ENCODE results near the gene FXR1. TPM values are rescaled to one million over a fixed set of nuclear protein-coding genes. Genes with fewer than 3 reads are reported as not detected.
"Not testable (repeated sequence)": the region's sequence is repeated elsewhere in the genome, so short reads cannot be mapped to it uniquely, and the experiment has no call there.

The FXR1 gene
- polyA plus RNA-seq (2011; rRNA removed) (163 and 205 TPM in 2 replicates), polyA minus RNA-seq (2011; rRNA and poly(A)+ RNA removed) (217 and 259 TPM in 2 replicates)

- H3K27me3 ChIP-seq (ENCODE audit: control insufficient read depth, insufficient read depth, low read length), result no peaks in the 10 kb centered on the region
- H3K27ac ChIP-seq (ENCODE audit: low read depth, low read length), result peak within 1 kb of the TSS; percentile 91
- CTCF ChIA-PET, result interaction anchor here (0.6 to 2.3 kb wide), 20 partner anchors 11 to 1773 kb away, joined by 3 to 18 read pairs (median 4); no protein-coding TSS in a partner anchor
- peak; percentile 74 for TF ChIP-seq CTCF (IDR thresholded peaks at IDR 0.05; ENCODE audit: low read depth, low read length)
- peaks cover 3% of the 10 kb centered on the region; the same call in 1 of the 2 replicates for H3K9me3 ChIP-seq (ENCODE audit: control insufficient read depth, insufficient read depth, low read length)
- POLR2A ChIA-PET, result interaction anchor here (1.1 kb wide), 1 partner anchor 22 kb away, joined by 4 read pairs; no protein-coding TSS in a partner anchor
- H3K4me3 ChIP-seq (ENCODE audit: low read depth, low read length), result peak within 1 kb of the TSS; percentile 96
- peak; percentile 46 for DNase-seq (ENCODE audit: low read depth, low spot score)
These were observed at the start of gene FXR1 for GRCh38 chr3:180912304-180913296. FXR1 (plus strand) TSS chr3:180912670; CDS start chr3:180912686, 16 bp downstream.

- no peak overlapping the region for H3K27ac ChIP-seq (ENCODE audit: low read depth, low read length)
- H3K27me3 ChIP-seq (ENCODE audit: control insufficient read depth, insufficient read depth, low read length), result peaks cover 2% of the 10 kb centered on the region
- ChIA-PET POLR2A (no interaction called here), CTCF (no interaction called here)
- H3K4me3 ChIP-seq (ENCODE audit: low read depth, low read length), result peak overlapping the region; percentile 31
- DNase-seq (ENCODE audit: low read depth, low spot score), result no peak
- no peak for TF ChIP-seq CTCF (IDR thresholded peaks at IDR 0.05; ENCODE audit: low read depth, low read length)
- H3K9me3 ChIP-seq (ENCODE audit: control insufficient read depth, insufficient read depth, low read length), result no peaks in the 10 kb centered on the region; the same call in 1 of the 2 replicates
These were observed 42.3 kb upstream of the FXR1 start for GRCh38 chr3:180870008-180870699.

- no peak for TF ChIP-seq CTCF (IDR thresholded peaks at IDR 0.05; ENCODE audit: low read depth, low read length)
- Histone ChIP-seq H3K27ac (ENCODE audit: low read depth, low read length) (no peak overlapping the region), H3K9me3 (ENCODE audit: control insufficient read depth, insufficient read depth, low read length) (no peaks in the 10 kb centered on the region; the same call in 1 of the 2 replicates), H3K27me3 (ENCODE audit: control insufficient read depth, insufficient read depth, low read length) (peaks cover 2% of the 10 kb centered on the region), H3K4me3 (ENCODE audit: low read depth, low read length) (no peak overlapping the region)
- CTCF ChIA-PET, result no interaction called here
- DNase-seq (ENCODE audit: low read depth, low spot score), result no peak
- POLR2A ChIA-PET, result interaction anchor here (0.6 kb wide), 1 partner anchor 1796 kb away, joined by 4 read pairs; no protein-coding TSS in a partner anchor
These were observed 40.6 kb upstream of the FXR1 start for GRCh38 chr3:180871901-180872300.

GRCh38 chr3:180872430-180872829 is 40.0 kb upstream of the FXR1 start:
- POLR2A ChIA-PET, result interaction anchor here (0.6 kb wide), 1 partner anchor 1796 kb away, joined by 4 read pairs; no protein-coding TSS in a partner anchor
- CTCF ChIA-PET; H3K27ac ChIP-seq (ENCODE audit: low read depth, low read length); H3K9me3 ChIP-seq (ENCODE audit: control insufficient read depth, insufficient read depth, low read length); H3K4me3 ChIP-seq (ENCODE audit: low read depth, low read length); DNase-seq (ENCODE audit: low read depth, low spot score); H3K27me3 ChIP-seq (ENCODE audit: control insufficient read depth, insufficient read depth, low read length): not testable (repeated sequence)

GRCh38 chr3:180875124-180875698 is 37.3 kb upstream of the FXR1 start:
- Histone ChIP-seq H3K4me3 (ENCODE audit: low read depth, low read length) (no peak overlapping the region), H3K27ac (ENCODE audit: low read depth, low read length) (no peak overlapping the region), H3K27me3 (ENCODE audit: control insufficient read depth, insufficient read depth, low read length) (no peaks in the 10 kb centered on the region), H3K9me3 (ENCODE audit: control insufficient read depth, insufficient read depth, low read length) (no peaks in the 10 kb centered on the region; the same call in 1 of the 2 replicates)
- no peak for TF ChIP-seq CTCF (IDR thresholded peaks at IDR 0.05; ENCODE audit: low read depth, low read length)
- no peak for DNase-seq (ENCODE audit: low read depth, low spot score)
- POLR2A ChIA-PET, result no interaction called here
- CTCF ChIA-PET, result no interaction called here

Data from AG04450 (cell line).